Stimulated activated CD4-positive, alpha-beta T cell treated with anti-CD3 and anti-CD28 coated beads, Interleukin-4, amount 100 ng/mL, for 4 hours (primary cell): Measurements from ENCODE around the gene CAPN8.

Experiments used
- DNase-seq, 2 experiments: peaks; one replicate each; pipeline ENCODE4 v3.0.0-alpha.2; 2020

Gene CAPN8

GRCh38 chr1:223609977-223610376, 55.5 kb downstream of the CAPN8 start:
- no peak for DNase-seq

DNA sequence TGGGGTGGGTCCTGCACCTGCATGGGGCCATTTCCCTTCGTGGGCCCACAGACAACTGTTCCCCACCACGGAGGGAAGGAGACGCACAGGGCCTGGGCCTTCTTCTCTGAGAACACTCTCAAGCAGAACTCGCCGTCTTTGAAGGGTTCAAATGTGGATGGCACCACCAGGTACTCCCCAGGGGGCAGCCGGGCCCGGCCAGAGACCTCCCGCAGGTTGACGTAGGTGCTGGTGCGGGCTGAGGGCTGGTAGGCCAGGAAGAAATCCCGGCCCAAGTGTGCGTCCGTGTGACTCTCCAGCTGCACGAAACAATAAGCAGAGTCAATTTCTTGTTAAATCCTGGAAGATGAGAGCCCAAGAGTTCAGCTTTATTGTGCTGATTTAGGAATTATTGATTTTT, 56.4 kb downstream of the CAPN8 start:
- DNase-seq: no peak

GRCh38 chr1:223558512-223558911, 107.0 kb downstream of the CAPN8 start:
- DNase-seq: no peak

DNA sequence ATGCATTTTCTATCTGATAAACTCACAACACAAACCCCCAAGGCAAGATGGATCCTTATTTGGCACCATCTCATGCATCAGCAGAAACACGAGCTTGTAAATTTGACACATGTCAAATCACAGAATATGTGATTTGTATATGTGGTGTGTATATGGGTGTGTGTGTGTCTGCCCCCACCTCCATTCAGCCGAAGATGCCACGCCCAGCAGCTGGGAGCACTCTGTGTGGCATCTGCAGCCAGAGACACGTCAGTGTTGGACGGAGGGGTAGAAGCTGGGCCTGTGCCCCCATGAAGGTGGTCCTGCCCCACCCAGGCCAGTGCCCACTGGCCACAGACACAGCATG, 108.4 kb downstream of the CAPN8 start:
- DNase-seq: no peak

DNA sequence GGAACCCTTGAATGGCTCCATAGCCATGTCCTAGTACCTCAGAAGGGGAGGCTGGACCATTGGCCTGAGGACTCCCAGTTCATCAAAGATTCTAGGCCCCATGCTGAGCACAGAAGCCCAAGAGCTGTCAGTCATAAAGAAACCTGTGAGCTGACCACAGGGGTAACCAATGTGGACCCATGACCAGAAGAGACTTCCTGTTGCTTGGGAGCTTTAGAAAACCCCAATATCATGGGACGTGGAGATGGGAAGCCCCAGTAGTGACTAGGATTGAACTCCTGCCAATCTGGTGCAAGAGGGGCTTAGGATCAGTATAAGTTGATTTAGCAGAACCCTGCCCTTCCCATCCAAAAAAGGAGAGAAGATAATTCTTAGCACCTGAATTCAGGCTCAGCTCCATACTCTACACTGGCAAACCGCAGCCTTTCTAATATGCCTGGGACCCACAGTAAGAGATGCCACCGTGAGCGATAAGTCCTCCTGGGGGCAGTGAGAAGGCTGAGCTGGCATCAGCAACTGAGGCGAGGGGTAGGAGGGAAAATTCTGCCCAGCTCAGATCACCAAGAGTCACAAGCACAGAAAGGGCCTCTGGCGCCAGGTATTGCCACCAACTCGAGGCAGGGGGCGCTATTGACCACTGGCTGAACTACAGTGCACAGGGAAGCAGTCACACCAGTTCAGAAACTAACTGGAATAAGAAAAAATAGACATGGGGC, 108.9 kb downstream of the CAPN8 start:
- DNase-seq: peak in 1 of 2 experiments; percentile 6

GRCh38 chr1:223553957-223554356, 111.5 kb downstream of the CAPN8 start:
- DNase-seq: no peak

GRCh38 chr1:223551610-223552009, 113.9 kb downstream of the CAPN8 start:
- no peak for DNase-seq

- no peak for DNase-seq
Observed at GRCh38 chr1:223549740-223550139, 115.8 kb downstream of the CAPN8 start.

- DNase-seq: no peak
Observed at GRCh38 chr1:223547316-223548114, 118.0 kb downstream of the CAPN8 start.

DNA sequence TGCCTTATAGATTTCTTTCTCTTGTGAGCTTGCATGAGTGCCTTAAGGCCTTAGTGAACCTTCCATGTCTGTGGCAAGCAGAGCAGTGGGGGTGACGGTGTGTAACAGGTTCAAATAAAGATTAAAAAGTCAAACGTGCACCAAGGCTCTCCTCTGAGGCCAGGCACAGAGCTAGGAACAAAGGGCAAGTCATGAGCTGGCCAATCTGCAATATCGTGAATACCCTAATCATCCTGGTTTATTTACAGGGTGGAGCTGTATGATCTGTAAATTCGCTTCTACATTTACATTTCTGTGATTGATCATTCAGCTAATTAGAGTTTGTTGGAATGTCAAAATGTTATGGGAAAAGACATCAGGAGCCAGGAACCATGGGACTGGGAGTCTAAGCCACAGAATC, 120.2 kb downstream of the CAPN8 start:
- DNase-seq: no peak

DNA sequence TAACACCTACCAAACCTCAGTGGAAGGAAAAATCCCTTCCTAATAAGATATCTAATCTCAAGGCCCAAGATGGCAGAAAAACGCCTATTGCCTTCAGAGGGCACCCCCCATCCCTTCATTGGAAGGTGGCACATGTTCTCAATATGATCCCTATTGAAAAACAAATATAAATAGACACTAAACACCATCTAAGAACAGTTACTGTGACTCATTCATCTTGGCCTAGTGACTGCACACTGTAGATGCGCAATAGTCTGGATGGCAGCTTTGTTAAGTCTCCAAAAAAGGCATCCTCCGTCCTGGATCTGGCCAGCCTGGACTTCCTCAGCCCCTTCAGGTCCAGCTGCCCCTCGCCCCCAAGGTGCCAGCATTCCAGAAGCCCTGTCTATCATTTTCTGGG, 121.9 kb downstream of the CAPN8 start:
- no peak for DNase-seq

DNA sequence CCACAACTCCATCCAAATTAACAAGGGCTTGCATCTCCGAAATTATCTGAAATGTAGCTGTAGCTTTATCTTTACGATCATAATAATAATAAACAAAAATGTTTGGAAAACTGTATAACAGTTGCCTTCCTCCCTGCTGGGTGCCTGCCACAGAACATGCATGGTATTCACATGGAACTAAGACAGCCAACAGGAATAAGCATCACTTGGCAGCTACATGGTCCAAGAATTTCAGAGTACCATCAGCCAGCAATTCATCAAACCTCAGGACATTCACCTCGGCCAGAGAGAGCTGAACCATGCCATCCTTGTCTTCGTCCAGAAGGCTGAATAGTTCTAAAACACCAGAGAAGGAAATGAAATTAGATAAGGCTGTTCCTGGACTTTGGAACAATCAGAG, 122.7 kb downstream of the CAPN8 start:
- no peak for DNase-seq

GRCh38 chr1:223540485-223541106, 124.9 kb downstream of the CAPN8 start:
- DNase-seq: no peak

GRCh38 chr1:223539750-223540149, 125.8 kb downstream of the CAPN8 start:
- DNase-seq: no peak

DNA sequence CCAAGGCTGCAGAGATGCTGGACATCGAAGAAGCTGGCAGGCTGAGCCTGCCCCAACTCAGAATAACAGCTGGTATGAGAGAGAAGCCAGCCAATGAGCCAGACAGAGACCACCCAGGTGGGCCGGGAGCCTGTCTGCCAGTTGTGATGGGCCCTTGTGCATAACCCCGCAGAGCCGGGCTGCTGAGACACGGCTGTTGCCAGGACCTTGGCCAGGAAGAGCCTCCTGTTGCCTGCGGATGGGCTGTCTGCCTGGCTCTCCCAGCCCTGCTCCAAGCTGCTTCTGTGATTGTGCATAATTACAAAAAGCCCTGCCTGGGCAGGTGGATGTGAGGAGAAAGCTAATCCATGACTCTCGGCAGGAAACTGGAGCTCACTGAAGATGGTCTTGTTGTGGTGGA, 126.5 kb downstream of the CAPN8 start:
- no peak for DNase-seq

DNA sequence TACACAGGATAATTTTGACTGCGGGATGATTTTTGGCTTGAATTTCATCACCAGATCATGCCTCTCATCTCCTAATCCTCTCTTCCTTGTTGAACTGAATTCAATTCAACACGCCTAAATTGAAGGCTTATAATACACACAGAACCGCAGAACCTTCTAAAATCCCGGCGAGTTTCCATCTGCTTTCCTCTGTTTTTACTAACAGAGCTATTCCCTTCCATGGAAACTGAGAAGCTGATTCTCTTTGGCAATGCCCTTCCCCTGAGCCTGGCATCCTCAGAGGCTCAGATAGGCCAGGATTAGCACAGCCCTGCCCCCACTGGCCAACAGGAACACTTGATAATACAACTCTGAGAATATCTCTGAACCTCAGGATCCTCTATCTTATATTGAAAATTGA, 130.2 kb downstream of the CAPN8 start:
- DNase-seq: no peak

- no peak for DNase-seq
Observed at GRCh38 chr1:223534677-223535076, 130.8 kb downstream of the CAPN8 start.

DNA sequence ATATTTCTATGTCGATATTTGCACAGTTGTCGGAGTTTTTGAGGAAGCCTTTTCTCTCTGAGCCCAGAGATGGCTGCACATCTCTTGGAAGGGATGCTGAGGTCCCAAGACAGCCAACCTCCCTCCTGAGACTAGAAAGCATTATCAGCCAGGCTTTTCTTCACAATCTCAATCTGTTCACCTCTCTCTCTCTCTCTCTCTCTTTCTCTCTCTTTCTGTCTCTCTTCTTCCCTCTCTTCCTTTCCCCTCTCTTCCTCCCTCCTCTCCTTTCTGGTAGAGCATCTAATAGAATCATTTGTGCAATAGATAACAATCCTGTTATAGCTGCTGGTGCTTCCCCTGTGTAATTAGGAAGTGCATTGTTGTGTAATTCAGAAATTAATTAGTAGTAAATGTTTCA, 131.8 kb downstream of the CAPN8 start:
- DNase-seq: no peak

DNA sequence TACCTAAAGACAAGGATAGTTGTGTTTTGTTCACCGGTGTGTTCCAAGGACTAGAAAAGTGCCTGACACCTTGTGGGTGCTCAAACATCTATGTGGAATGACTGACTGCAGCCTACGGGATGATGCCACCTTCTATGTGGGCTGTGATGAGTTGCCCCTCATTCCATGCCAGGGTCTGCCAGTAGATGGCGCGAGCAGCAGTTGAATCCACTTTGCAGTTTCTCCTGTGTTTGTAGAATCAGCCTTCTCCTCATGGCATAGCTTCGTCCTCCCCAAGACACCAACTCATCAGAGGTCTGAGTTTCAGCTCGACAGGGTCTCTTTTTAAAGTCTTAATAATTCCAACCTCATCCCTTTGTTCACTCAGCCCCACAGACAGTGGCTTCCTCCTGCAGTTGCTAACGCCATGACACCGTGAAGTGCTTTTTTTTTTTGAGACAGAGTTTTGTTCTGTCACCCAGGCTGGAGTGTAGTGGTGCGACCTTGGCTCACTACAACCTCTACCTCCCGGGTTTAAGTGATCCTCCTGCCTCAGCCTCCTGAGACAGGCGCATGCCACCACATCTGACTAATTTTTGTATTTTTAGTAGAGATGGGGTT, 133.7 kb downstream of the CAPN8 start:
- DNase-seq: peak; percentile 27 to 35

DNA sequence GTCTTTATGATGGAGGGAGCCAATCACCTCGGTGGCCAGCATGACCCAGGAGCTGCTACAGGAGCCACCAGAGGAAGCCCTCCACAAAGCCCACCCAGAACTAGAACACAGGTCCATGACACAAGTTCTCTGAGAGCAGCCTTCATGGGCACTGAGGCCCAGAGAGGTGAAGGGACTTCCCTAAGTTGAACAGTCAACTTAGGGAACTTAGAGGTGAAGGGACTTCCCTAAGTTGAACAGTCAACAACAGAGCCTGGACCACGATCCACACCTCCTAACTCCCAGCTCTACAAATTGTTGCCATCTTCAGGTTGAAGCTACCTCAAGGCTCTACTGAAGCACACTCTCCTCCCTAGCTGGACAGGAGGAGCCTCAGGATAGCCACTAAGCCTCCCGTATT, 139.5 kb downstream of the CAPN8 start:
- no peak for DNase-seq

DNA sequence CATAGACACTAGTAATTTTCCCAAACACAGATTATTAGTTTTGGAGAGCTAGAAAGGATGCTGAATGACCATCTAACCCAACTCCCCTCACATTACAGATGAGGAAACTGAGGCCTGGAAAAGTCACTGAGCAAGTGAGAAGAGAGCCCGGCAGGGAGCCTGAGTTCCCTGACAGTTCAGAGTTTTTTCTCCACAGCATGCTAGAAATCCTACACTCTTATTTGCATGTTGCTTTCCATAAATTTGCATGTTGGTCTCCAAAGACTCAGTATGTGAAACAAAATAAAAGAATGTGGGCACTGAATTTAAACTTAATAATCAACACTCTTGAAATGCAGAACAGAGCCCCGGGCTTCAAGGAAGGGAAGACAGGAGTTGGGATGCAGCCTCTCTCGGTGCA, 140.0 kb downstream of the CAPN8 start:
- DNase-seq: no peak

- DNase-seq: no peak
Observed at GRCh38 chr1:223524930-223525451, 140.5 kb downstream of the CAPN8 start.

- no peak for DNase-seq
Observed at GRCh38 chr1:223521150-223521549, 144.4 kb downstream of the CAPN8 start.

DNA sequence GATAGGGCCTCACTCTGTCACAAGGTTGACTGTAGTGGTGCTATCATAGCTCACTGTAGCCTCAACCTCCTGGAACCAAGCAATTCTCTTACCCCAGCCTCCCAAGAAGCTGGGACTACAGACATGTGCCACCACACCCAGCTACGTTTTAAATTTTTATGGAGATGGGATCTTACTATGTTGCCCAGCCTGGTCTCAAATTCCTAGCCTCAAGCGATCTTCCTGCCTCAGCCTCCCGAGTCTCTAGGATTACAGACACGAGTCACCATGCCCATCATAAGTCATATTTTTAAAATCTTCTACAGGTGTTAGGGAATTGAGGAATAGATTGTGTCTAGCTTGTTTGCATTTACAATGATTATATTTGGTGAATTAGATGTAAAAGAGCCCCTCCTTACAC, 145.3 kb downstream of the CAPN8 start:
- no peak for DNase-seq
